GM21723 (cell line): ENCODE measurements around the gene NTNG2.
"Not testable (repeated sequence)": the region's sequence is repeated elsewhere in the genome, so short reads cannot be mapped to it uniquely, and the experiment has no call there.

Source experiments
- ATAC-seq: cut with Tn5 transposase; IDR thresholded peaks from one replicate; pipeline ENCODE4 v1.9.1; 2021; ENCODE audit warnings: mild to moderate bottlenecking, moderate library complexity; ENCODE audit not compliant: unreplicated experiment

The NTNG2 gene, protein sequence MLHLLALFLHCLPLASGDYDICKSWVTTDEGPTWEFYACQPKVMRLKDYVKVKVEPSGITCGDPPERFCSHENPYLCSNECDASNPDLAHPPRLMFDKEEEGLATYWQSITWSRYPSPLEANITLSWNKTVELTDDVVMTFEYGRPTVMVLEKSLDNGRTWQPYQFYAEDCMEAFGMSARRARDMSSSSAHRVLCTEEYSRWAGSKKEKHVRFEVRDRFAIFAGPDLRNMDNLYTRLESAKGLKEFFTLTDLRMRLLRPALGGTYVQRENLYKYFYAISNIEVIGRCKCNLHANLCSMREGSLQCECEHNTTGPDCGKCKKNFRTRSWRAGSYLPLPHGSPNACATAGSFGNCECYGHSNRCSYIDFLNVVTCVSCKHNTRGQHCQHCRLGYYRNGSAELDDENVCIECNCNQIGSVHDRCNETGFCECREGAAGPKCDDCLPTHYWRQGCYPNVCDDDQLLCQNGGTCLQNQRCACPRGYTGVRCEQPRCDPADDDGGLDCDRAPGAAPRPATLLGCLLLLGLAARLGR

DNA sequence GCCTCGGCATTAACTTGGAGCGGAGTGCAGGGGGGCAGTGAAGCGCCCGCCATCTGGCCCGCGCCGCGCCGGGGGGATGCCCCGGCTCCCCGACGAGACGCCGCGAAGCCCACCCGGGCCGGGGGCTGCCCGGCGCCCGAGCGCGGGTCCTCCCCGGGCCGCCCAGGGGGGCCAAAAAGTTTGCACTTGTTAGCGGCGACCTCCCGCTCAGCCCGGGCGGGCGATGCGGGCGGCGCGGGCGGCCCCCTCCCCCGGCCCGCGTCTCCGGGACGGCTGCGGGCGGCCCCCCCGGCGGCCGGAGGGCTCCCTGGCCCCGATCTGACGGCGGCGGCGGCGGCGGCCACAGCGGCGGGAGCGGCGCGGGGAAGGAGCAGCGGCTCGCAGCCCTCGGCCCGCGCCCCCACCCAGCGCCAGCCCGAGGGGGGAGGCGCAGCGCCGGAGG is at the start of gene NTNG2:
TSS of gene NTNG2 (plus strand) at position 316 of the 442 bp plus-strand sequence. CDS start 4,774 bp downstream, outside the sequence.
- ATAC-seq: no peak

DNA sequence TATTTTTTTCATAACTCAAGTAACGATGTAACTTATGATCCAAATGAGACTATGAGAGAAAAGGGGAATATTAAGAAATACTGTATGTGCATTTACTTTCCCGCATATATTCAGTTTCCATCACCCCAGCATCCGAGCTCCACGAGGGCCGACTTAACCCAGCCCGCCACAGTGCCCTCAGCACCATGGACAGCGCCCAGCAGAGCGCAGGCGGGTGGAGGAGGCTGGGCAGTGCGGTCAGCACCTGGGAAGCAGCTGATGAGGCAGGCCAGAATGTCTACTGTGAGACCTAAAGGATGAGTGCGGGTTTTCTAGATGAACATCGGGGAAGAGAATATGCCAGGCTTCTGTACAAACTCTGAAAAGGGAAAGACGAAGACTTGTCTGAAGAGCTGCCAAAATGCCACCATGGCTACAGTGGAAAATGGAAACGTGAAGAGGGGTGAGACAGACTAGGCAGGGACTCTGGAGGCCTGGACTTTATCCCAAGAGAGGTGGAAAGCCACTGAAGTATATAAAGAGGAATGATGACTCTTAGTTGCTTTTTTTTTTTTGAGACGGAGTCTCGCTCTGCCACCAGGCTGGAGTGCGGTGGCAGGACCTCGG is 47.7 kb upstream of the NTNG2 start:
- ATAC-seq: no peak

DNA sequence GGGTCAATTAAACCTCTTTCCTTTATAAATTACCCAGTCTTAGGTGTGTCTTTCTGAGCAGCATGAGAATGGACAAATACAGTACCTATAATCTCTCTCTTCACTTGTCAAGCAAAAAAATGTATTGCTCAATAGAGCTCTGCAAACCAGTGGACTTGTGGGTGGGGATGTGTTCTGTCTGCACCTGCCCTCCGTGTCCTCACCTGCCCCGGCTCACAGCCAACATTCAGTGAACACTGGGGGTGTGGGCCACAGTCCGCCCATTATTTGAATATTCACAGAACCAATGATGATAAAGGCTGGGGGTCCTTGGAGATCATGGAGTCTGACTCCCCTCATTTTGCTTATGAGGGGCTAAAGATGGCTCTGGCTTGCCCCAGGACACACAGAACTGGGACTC is 45.3 kb upstream of the NTNG2 start:
- ATAC-seq: no peak

DNA sequence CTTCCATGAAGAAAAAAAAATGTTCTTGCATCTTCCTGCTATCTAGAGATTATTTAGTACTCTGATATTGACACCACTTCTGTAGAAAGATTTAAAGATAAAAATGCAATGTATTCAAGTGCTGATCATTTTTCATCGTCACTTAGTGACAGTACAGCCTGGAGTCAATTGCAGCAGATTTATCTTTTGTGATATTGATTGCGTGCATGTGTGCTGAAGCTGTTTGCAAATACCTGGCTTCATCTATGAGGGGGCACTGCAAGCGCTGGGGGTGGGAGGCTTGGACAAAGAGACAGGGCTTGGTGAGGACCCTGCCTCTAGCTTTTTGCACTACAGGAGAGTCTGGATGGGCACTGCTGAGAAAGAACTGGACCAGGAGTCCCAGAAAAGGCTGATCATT is 44.2 kb upstream of the NTNG2 start:
- no peak for ATAC-seq

DNA sequence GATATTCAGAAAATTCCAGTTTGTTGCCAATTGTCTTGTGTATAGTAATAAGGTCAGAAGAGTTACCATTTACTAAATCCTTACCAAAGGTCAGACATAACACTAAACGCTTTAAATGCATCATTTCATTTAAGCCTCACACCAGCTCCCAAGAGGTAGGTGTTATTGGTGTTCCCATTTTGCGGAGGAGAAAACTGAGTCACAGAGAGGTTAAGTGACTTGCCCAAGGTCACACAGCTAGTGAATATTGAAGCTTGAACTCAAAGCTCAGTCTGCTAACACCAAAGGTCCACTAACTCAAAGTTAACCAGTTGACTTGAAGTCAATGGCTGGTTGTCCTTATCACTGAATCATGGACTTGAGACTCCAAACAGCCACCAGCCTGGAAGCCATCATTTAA is 40.8 kb upstream of the NTNG2 start:
- no peak for ATAC-seq

DNA sequence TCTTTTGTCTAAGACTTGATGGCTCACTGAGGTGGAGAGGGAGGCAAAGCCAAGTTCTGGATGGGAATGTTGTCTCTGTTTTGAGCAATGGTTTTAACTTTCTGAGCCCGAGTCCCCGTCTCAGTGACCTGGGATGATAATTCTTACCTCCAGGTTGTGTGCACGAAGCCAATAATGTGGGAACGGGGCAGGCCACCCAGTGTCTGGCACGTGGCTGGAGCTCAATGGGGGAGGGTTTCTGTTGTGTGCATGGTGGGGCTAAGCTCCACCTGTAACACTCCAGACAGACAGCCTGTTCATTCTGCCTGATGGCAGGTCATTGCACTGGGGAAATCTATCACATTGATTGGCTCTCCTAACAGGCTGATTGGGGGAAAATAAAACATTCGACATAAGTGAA is 37.1 kb upstream of the NTNG2 start:
- no peak for ATAC-seq

DNA sequence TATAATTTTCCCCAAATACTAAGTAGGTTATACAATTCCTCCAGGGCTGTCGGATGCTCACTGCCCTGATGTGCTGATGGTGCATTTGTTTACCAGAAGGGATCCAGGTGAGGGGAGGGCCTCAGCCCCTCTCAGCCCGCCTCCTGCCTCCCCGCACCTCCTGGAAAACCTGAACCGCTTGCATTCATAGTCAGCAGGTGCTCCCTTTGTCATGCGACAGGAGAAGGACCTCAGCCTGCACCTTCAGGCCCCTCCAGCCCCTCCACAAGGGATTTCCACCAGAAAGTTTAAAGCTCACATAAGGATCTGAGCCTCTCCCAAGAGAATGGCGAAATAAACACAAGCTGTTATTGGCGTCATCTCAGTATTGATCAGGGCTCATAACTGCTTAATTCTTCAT is 36.5 kb upstream of the NTNG2 start:
- no peak for ATAC-seq

DNA sequence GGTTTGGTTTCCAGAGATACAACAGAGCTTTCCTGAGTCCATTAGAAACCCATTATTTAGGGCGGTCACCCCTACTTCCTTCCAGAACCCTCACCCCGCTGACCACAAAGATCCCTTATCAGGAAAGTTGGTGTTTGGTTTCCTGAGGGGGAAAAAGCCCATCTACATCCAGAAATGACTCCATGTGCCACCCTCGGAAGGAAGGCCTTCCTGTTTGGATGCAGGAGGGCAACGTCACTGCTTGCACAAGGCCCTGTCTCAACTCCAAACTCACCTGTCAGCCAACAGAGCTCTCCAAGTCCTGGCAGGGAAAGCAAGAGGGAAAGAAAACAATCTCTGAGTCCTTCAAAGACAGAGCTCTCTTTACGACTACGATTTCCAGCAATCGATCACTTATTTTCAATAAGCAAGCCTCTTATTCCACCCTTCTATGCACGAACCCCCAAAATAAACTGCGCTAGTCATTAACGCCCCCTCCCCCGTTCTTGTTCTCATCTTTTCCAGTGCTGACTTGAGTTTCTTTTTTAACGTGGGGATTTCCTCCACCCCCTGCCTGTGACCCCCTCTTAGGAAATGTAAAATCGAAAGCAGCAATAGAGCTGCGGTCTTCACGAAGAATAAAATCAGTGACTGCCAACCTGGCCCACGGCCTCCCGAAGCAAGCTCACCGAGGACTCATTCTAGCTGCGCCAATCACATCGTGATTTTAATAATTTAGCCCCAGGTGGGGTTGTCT is 35.7 kb upstream of the NTNG2 start:
- ATAC-seq: no peak

DNA sequence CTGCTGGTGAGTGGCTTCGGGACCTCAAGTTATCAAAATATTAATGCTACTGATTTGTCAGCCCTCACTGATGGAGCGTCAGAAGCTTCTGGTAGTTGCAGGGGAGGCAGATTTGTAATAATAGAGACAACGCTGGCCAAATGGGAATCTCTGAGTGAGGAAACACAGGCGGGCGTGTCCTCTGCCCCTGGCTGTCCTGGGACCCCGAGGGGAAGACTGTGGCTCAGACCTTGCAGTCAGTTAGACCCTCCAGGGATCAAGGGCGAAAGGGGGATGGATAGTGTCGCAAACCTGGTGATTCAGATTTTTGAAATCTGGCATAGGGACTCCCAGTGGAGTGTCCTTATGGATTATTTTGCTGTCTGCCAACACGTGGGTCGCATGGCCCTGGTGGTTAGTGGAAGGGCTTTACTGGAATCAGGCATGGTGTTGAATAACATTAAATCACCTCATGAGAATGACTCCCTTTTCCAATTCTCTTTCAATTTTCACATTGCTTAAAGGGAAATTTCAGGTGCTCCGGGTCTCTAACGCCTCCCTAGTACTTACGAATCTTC is 35.1 kb upstream of the NTNG2 start:
- ATAC-seq: no peak

DNA sequence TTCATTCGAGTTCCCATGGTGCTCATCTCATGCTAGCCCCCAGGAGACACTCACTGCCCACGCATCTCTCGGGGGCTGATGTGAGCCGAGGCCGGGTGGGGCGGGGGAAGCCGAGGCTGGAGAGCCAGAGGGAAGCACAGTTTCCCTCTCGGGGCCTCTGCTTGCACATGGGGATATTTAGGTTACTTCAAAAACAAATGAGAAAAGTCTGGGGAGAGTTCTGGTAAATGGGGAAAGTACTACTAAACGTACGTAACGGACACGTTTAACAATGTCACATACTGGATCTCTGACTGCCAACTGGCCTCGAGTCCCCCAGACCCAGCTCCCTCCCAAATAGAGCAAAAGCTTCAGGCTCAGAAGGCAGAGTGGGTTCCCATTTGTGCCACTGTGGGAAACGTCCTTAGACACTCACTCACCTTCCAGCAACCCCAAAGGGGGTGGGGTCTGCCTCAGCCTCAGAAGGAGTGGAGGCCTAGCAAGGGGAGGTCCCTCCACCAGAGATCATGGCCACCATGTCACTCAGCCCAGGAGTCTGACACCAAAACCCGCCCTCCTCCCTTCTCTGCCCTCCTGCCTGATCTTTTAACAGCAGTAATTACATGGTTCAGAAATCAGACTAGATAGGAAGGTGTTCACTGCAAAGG is 33.8 kb upstream of the NTNG2 start:
- ATAC-seq: no peak

DNA sequence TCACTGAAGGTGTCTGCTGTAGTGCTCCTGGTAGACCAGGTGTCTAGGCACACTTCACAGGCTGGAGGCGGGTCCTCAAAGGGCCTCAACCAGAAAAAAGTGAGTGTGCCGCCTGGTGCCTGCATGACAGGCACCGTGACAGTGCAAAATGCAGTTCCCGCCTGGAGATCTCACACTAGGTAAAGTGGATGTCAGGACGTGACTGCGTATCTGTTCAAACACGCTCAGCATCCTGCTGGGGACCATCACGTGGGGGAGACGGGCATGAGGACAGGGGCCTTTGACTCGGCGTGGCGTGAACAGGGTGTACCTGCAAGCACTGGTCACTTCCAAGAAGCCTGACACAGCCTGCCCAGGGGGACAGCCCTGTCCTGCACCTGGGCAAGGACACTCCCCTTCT is 32.3 kb upstream of the NTNG2 start:
- ATAC-seq: no peak

DNA sequence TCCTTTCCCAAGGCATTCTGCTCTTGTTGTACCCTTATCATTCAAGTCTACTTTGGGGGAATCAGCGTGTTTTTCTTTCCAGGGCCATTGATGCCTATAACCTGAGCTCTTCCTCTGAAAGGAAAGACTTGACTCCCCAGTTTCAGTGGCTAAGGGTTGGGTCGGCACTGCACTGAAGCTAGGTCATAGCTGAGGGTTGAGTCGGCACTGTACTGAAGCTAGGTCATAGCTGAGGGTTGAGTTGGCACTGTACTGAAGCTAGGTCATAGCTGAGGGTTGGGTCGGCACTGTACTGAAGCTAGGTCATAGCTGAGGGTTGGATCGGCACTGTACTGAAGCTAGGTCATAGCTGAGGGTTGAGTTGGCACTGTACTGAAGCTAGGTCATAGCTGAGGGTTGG is 27.8 kb upstream of the NTNG2 start:
- not testable (repeated sequence) for ATAC-seq

DNA sequence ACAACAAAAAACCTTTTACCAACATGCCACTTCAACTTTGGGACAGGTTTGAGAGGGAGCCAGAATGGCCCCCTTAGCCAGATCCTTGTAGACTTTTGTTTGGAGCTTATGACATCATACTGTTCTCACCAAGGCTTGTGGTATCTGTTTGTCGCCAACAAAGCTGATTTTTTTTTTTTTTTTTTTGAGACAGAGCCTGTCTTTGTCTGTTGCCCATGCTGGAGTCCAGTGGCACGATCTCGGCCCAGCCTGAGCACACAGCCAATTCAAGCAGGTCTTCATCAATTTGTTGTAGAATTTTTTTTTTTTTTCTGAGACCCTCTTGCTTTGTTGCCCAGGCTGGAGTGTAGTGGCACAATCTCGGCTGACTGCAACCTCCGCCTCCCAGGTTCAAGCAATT is 26.4 kb upstream of the NTNG2 start:
- ATAC-seq: no peak

DNA sequence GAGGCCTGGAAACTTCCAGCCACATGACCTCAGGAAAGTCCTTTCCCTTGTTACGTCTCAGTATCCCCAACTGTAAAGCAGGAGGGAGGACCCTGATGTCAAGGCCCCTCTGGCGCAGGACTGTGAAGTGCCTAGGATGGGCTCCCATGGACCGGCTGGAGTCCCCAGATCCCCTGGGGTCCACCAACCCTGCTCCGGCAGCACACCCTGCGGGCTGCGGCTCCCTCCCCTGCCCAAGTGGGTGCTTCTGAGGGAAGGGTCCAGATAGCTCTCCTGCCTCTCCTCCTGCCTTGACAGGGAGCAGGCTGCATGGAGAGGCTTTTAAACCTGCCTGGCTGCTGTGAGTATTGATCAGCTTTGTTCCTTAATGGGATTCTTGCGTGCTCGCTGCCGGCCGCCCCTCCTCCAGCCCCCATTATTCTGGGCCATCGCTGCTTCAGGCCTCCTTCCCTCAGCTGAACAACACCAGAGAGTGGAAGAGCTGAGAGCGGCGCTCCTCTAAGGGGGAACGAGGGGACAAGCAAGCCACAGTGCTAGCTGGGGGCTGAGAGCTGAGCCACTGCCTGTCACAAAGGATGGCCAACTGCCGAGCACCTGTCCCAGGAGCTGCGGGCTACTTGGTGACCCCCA is 25.6 kb upstream of the NTNG2 start:
- no peak for ATAC-seq

DNA sequence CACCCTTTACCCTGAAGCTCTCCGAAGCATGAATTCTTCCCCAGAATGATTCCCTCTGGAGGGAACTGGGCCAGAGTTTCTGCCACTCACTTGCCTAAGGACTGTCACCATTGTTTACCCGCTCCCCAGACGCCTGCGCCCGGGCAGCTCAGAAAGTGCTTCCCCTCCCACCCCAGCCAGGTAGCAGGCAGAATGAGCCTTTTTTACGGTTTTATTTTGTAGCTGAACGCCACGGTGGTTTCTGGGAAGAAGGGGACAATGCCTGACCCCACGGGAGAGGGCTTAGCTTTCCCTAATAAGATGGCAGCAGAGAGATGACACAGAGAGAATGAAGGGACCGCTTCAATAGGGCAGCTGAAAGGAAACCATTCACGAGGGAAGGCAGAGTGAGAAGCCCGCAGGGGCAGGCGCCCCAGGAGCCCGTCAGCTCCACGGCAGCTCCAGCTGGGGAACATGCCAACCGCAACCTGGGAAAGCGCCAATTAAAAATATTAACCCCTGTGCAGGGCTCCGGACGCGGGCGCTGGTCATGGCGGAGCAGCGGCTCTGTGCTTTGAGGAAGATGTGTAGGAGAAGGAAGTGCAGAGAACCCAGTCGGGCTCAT is 20.4 kb upstream of the NTNG2 start:
- no peak for ATAC-seq

DNA sequence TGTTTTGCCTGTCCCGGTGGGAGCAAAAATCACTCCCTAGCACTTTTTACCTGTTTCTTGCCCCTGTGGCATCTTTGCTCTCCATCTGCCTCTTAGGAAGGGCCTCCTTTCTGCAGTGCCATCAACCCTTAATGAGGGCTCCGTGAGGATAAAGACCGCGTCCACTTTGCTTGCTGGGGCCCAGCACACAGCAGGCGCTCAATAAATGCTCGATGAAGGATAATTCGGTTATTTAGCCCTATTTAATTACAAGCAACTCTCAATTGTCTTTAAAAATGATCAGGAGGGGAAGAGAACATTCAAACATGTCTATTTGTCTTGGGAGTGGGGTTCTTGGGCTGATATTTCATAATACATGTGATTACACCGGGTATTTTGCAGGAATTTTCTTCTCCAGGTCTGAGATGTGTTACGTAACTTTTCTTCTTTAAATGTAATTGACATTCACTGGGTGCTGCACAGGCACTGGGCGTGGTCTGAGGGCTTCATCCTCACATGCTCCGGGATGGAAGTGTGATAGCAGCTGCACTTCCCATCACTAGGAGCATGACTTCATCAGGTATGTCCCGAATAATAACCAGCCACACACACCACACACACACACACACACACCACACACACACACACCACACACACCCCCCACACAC is 19.8 kb upstream of the NTNG2 start:
- ATAC-seq: no peak

DNA sequence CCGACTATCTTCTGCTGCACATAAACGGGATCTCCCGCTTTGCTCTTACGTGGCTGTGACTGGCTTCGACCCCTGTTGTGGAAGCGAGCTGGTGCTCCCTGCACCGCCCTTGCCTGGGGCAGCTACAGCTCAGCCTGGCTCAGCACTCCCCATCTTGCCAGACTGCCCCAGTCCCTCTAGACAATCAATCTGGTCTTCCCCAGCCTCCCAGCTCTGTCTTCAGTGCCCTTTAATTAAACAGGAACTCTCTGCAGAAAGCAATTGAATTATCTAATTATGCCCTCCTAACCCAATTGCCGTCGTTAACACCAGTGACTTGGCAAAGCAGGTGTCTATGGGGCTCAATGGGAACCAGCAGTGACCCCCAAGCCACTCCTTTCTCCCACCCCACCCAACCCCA is 18.9 kb upstream of the NTNG2 start:
- no peak for ATAC-seq

DNA sequence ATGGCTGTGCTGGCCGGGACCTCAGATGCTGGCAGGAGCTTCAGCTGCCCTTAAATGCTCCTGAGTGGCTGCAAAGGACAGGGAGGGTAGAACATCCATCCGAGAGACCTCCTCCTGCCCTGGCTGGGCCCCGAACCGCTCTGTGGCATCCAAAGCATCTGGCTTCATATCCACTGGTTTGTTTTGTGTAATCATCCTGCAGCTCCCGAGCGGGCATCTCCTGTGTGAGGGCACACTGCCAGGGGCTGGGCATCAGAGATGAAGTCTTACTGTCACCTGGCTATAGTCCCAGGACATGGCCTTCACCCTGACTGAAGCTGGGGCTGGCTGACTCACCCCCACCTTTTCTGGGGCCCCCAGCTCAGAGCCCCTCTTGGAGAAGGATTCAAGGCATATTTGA is 18.5 kb upstream of the NTNG2 start:
- ATAC-seq: no peak

DNA sequence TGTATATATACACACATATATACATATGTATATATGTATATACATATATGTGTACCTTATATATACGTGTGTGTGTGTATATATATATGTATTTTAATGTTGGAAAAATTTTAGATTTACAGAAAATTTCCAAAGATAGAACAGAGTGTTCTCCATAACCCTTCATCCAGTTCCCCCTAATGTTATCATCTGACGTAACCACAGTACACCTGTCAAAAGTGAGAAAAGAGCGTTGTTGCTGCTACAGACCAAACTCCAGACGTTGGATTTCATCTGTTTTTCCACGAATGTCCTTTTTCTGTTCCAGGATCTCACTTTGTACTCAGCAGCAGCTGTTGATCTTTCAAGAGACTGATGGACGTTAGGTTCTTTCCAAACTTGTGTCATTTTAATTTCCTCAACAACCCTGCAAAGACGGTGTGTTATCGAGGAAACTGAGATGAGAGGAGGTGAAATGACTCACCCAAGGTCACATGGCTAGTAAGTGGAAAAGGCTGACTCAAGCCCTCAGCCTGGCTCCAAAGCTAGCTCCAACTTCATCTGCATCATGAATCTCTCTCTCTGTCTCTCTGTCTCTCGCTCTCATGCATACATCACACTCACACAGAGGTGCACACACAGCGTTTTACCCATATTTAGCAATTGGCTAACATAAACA is 17.0 kb upstream of the NTNG2 start:
- ATAC-seq: no peak
